ACC112 (cell line): ENCODE measurements around the gene LARP7.
"Not testable (repeated sequence)": the region's sequence is repeated elsewhere in the genome, so short reads cannot be mapped to it uniquely, and the experiment has no call there.

Experiments
- H2AFZ ChIP-seq: fragments of 200-600 bp; sonication (generic); one replicate; pipeline ENCODE4 v1.6.0; 2017; ENCODE audit warnings: antibody characterized with exemption, low read length; ENCODE audit not compliant: unreplicated experiment
- H3K27ac ChIP-seq: fragments of 200-600 bp; sonication (generic); 2 replicates; pipeline ENCODE4 v1.5.1; 2014; ENCODE audit warnings: low read depth, mild to moderate bottlenecking, antibody characterized with exemption, low read length, moderate library complexity
- H3K27me3 ChIP-seq: fragments of 200-600 bp; sonication (generic); 2 replicates; pipeline ENCODE4 v1.6.1; 2014; ENCODE audit warnings: mild to moderate bottlenecking, antibody characterized with exemption, low read length, moderate library complexity, mixed read lengths; ENCODE audit not compliant: insufficient read depth
- H3K36me3 ChIP-seq: fragments of 200-600 bp; sonication (generic); 2 replicates; pipeline ENCODE4 v1.6.1; 2016; ENCODE audit warnings: mild to moderate bottlenecking, antibody characterized with exemption, low read length, moderate library complexity, mixed read lengths; ENCODE audit not compliant: insufficient read depth
- H3K4me1 ChIP-seq: fragments of 200-600 bp; sonication (generic); one replicate; pipeline ENCODE4 v1.6.1; 2016; ENCODE audit warnings: low read length, mixed read lengths; ENCODE audit not compliant: insufficient read depth, unreplicated experiment, control insufficient read depth
- H3K4me3 ChIP-seq: fragments of 200-600 bp; sonication (generic); 2 replicates; pipeline ENCODE4 v1.5.1; 2014; ENCODE audit warnings: mild to moderate bottlenecking, low read depth, low read length
- H3K79me2 ChIP-seq: fragments of 200-600 bp; sonication (generic); one replicate; pipeline ENCODE4 v1.6.0; 2016; ENCODE audit warnings: low read length; ENCODE audit not compliant: control insufficient read depth, unreplicated experiment, insufficient read depth

Gene LARP7

GRCh38 chr4:112633477-112634235 is 3.3 kb upstream of the LARP7 start:
- Histone ChIP-seq H3K27me3 (no peaks in the 10 kb centered on the region), H3K4me1 (peaks cover 14% of the 10 kb centered on the region), H3K27ac (no peak overlapping the region), H3K4me3 (peak overlapping the region; percentile 8), H3K36me3 (no peaks in the 10 kb centered on the region), H3K79me2 (peaks cover 36% of the 10 kb centered on the region), H2AFZ (peak overlapping the region; percentile 63)

GRCh38 chr4:112637552-112637866 is 566 bp downstream of the LARP7 start:
- Histone ChIP-seq H3K27ac (peak overlapping the region; percentile 95), H3K36me3 (no peaks in the 10 kb centered on the region), H3K27me3 (no peaks in the 10 kb centered on the region), H2AFZ (peak overlapping the region; percentile 90), H3K4me1 (peaks cover 14% of the 10 kb centered on the region), H3K79me2 (peaks cover 64% of the 10 kb centered on the region), H3K4me3 (peak overlapping the region; percentile 94)

GRCh38 chr4:112642526-112642925 is 5.6 kb downstream of the LARP7 start:
- Histone ChIP-seq H3K4me3 (no peak overlapping the region), H3K79me2 (peaks cover 42% of the 10 kb centered on the region), H2AFZ (no peak overlapping the region), H3K4me1 (peaks cover 6% of the 10 kb centered on the region), H3K27ac (no peak overlapping the region), H3K27me3 (no peaks in the 10 kb centered on the region), H3K36me3 (no peaks in the 10 kb centered on the region; the same call in 1 of the 2 replicates)

- not testable (repeated sequence) for H3K27ac ChIP-seq, H3K4me1 ChIP-seq, H3K4me3 ChIP-seq, H2AFZ ChIP-seq, H3K27me3 ChIP-seq, H3K36me3 ChIP-seq
- peaks cover 22% of the 10 kb centered on the region for H3K79me2 ChIP-seq
Measured at GRCh38 chr4:112644595-112645535, 7.9 kb downstream of the LARP7 start.

- H3K4me3 ChIP-seq: no peak overlapping the region
- peaks cover 16% of the 10 kb centered on the region for H3K79me2 ChIP-seq
- no peak overlapping the region for H3K27ac ChIP-seq
- no peaks in the 10 kb centered on the region for H3K27me3 ChIP-seq
- H3K4me1 ChIP-seq: peaks cover 4% of the 10 kb centered on the region
- H2AFZ ChIP-seq: no peak overlapping the region
- peaks cover 4% of the 10 kb centered on the region for H3K36me3 ChIP-seq
Measured at GRCh38 chr4:112645541-112646329, 8.8 kb downstream of the LARP7 start.

GRCh38 chr4:112646632-112647537 is 9.9 kb downstream of the LARP7 start:
- H3K27ac ChIP-seq: no peak overlapping the region
- peaks cover 10% of the 10 kb centered on the region for H3K79me2 ChIP-seq
- peaks cover 10% of the 10 kb centered on the region for H3K36me3 ChIP-seq
- peaks cover 4% of the 10 kb centered on the region for H3K4me1 ChIP-seq
- no peak overlapping the region for H2AFZ ChIP-seq
- no peaks in the 10 kb centered on the region for H3K27me3 ChIP-seq
- no peak overlapping the region for H3K4me3 ChIP-seq

- H3K27me3 ChIP-seq: no peaks in the 10 kb centered on the region
- peaks cover 14% of the 10 kb centered on the region for H3K36me3 ChIP-seq
- no peak overlapping the region for H2AFZ ChIP-seq
- H3K79me2 ChIP-seq: peaks cover 1% of the 10 kb centered on the region
- peaks cover 4% of the 10 kb centered on the region for H3K4me1 ChIP-seq
- no peak overlapping the region for H3K27ac ChIP-seq
- H3K4me3 ChIP-seq: no peak overlapping the region
Measured at GRCh38 chr4:112647785-112648184, 10.8 kb downstream of the LARP7 start.

GRCh38 chr4:112648263-112649054 is 11.5 kb downstream of the LARP7 start:
- peaks cover 4% of the 10 kb centered on the region for H3K4me1 ChIP-seq
- peaks cover 14% of the 10 kb centered on the region for H3K36me3 ChIP-seq
- H3K27me3 ChIP-seq: no peaks in the 10 kb centered on the region
- H3K79me2 ChIP-seq: no peaks in the 10 kb centered on the region
- H3K27ac ChIP-seq: peak overlapping the region; percentile 27
- no peak overlapping the region for H3K4me3 ChIP-seq
- H2AFZ ChIP-seq: peak overlapping the region; percentile 28

GRCh38 chr4:112649055-112649408 is 12.1 kb downstream of the LARP7 start:
- Histone ChIP-seq H3K4me1 (peaks cover 4% of the 10 kb centered on the region), H3K27me3 (no peaks in the 10 kb centered on the region), H3K4me3 (no peak overlapping the region), H3K27ac (peak overlapping the region; percentile 27; the same call in 1 of the 2 replicates), H3K79me2 (no peaks in the 10 kb centered on the region), H2AFZ (no peak overlapping the region), H3K36me3 (peaks cover 17% of the 10 kb centered on the region)
